Lower lobe of right lung (tissue), 2 donors: Measurements from ENCODE around the gene DTX3. TPM values are rescaled to one million over a fixed set of nuclear protein-coding genes. Genes with fewer than 3 reads are reported as not detected.

ENCODE experiments used
- ATAC-seq, 2 donors: fragments of 200-7000 bp; cut with Tn5 transposase; one replicate each; pipeline ENCODE4 v1.9.1; 2020 to 2022; ENCODE audit warnings: mild to moderate bottlenecking in 2 of 2, moderate library complexity in 2 of 2
- DNase-seq: peaks from one replicate; pipeline ENCODE4 v3.0.0-alpha.2; 2020
- H3K27ac ChIP-seq: fragments of 200-600 bp; one replicate; pipeline ENCODE4 v1.8.0; 2022
- H3K27me3 ChIP-seq: fragments of 200-600 bp; one replicate; pipeline ENCODE4 v1.8.0; 2022; ENCODE audit warnings: low read depth
- H3K36me3 ChIP-seq: fragments of 200-600 bp; one replicate; pipeline ENCODE4 v1.8.0; 2022; ENCODE audit warnings: mild to moderate bottlenecking
- H3K4me1 ChIP-seq: fragments of 200-600 bp; one replicate; pipeline ENCODE4 v1.8.0; 2022
- H3K4me3 ChIP-seq: fragments of 200-600 bp; one replicate; pipeline ENCODE4 v1.8.0; 2022; ENCODE audit warnings: mild to moderate bottlenecking
- H3K9me3 ChIP-seq: fragments of 200-600 bp; one replicate; pipeline ENCODE4 v1.8.0; 2022
- CTCF ChIP-seq: fragments of 200-600 bp; IDR thresholded peaks from one replicate; pipeline ENCODE4 v1.8.0; 2022; ENCODE audit warnings: antibody characterized with exemption, mild to moderate bottlenecking
- intact Hi-C: fragments of 100-400 bp; cut with DNase I; formaldehyde crosslinking; loops from one replicate; pipeline ENCODE4 v1.11.0; 2022
- total RNA-seq: library from RNA; stranded (reverse); fragmentation: NEBNext Ultra II Directional; extraction: Animal tissue kit (Norgen Biotek cat#: 25700); gene quantifications from one replicate; pipeline ENCODE4 v1.2.1, GENCODE V29; 2021
- donor health status: DM: no; HTN: yes; CAD: no; lungs with severe emphysema.

The DTX3 gene
- total RNA-seq, 1 donor from 2014 or later: 21.4 TPM

- Histone ChIP-seq H3K4me3 (peak overlapping the region; percentile 69), H3K36me3 (peaks cover 17% of the 10 kb centered on the region), H3K27ac (peak overlapping the region; percentile 72), H3K9me3 (no peaks in the 10 kb centered on the region), H3K4me1 (peaks cover 25% of the 10 kb centered on the region), H3K27me3 (peaks cover 18% of the 10 kb centered on the region)
- ATAC-seq (peak in 1 of 2 donors; percentile 19), DNase-seq (no peak)
- TF ChIP-seq CTCF: no peak
- intact Hi-C loops: no loop called here
Measured at GRCh38 chr12:57609781-57610553, 5.3 kb downstream of the DTX3 start.

- Histone ChIP-seq H3K36me3 (peaks cover 17% of the 10 kb centered on the region), H3K27ac (peak overlapping the region; percentile 72)
Measured at GRCh38 chr12:57610554-57611107, 6.0 kb downstream of the DTX3 start.

GRCh38 chr12:57611108-57611826 lies 6.6 kb downstream of the DTX3 start, which contains the start of gene ARHGEF25:
TSS of gene ARHGEF25 (plus strand) at chr12:57611435. CDS start at chr12:57611895, 460 bp downstream.
- TF ChIP-seq CTCF: no peak
- H3K4me3 ChIP-seq: peak within 1 kb of the TSS; percentile 69
- DNase-seq: no peak
- intact Hi-C loops: no loop called here
- peaks cover 17% of the 10 kb centered on the region for H3K36me3 ChIP-seq
- no peaks in the 10 kb centered on the region for H3K9me3 ChIP-seq
- H3K4me1 ChIP-seq: peaks cover 19% of the 10 kb centered on the region
- peak; percentile 76 to 81 for ATAC-seq
- H3K27me3 ChIP-seq: peaks cover 21% of the 10 kb centered on the region
- peak within 1 kb of the TSS; percentile 72 for H3K27ac ChIP-seq

More at GRCh38 chr12:57610554-57611107, 6.0 kb downstream of the DTX3 start:
- intact Hi-C loops: no loop called here
- peak overlapping the region; percentile 69 for H3K4me3 ChIP-seq
- DNase-seq (no peak), ATAC-seq (peak; percentile 15 to 40)
- no peak for TF ChIP-seq CTCF
- no peaks in the 10 kb centered on the region for H3K9me3 ChIP-seq
- H3K4me1 ChIP-seq: peaks cover 19% of the 10 kb centered on the region
- H3K27me3 ChIP-seq: peaks cover 18% of the 10 kb centered on the region

GRCh38 chr12:57611827-57612710 lies 7.4 kb downstream of the DTX3 start:
- Histone ChIP-seq H3K9me3 (no peaks in the 10 kb centered on the region), H3K36me3 (peaks cover 14% of the 10 kb centered on the region), H3K4me1 (peaks cover 19% of the 10 kb centered on the region), H3K27me3 (peaks cover 21% of the 10 kb centered on the region), H3K27ac (peak overlapping the region; percentile 72), H3K4me3 (peak overlapping the region; percentile 69)
- no peak for TF ChIP-seq CTCF
- ATAC-seq: no peak
- intact Hi-C loops: no loop called here
- no peak for DNase-seq
